Breast epithelium (tissue), 3 donors: ENCODE data around the gene CFAP57.

Experiments used
- POLR2A ChIP-seq: fragments of 450-650 bp; IDR thresholded peaks from one replicate; pipeline ENCODE4 v1.6.1; 2016; ENCODE audit warnings: antibody characterized with exemption, mild to moderate bottlenecking, moderate library complexity
- POLR2AphosphoS5 ChIP-seq, 3 donors: sonication (generic); formaldehyde crosslinking; IDR thresholded peaks; one replicate each; pipeline ENCODE4 v1.6.1; 2017; ENCODE audit warnings: antibody characterized with exemption in 3 of 3
- TF ChIP-seq, protein P1 (sequence below), 3 donors: fragments of 450-650 bp; IDR thresholded peaks; one replicate each; pipeline ENCODE4 v1.5.1; 2016 to 2017; ENCODE audit warnings: antibody characterized with exemption in 3 of 3, mild to moderate bottlenecking in 3 of 3, moderate library complexity in 3 of 3

DNA sequence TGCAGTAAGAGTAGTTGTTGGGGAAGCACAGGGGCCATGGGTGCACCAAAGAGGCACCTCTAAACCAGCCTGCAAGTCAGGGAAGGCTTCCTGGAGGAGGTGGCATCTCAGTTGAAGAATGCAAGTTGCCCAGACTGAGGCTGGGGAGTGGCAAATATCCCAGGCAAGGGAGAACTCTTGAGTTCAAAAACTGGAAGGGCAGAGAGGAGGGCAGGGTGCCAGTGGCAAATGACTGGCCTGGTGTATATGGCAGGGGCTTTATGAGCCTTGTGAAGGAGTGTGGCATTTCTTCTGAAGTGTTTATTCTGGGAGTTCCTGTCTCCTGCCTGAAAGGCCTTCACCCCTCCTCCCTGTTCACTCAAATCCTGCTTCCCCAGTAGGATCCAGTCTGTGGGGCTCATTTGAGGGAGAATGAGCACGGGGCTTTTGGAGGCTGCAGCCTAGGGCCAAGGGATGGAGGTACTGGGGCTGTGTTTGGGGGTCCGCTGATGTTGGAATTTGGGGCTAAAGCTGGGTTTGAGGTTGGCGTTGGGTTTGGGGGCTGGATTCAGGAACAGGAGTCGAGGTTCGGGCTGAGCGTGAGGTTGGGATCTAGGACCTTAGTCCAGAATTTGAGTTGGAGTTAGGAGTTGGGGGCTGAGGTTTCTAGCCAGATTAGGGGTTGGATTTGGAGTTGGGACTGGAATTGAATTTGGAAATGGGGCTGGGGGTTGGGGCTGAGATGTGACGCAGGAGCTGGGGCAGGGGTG lies 97.7 kb downstream of the CFAP57 start, which contains the start of gene TMEM125:
- TF ChIP-seq, protein P1, sequence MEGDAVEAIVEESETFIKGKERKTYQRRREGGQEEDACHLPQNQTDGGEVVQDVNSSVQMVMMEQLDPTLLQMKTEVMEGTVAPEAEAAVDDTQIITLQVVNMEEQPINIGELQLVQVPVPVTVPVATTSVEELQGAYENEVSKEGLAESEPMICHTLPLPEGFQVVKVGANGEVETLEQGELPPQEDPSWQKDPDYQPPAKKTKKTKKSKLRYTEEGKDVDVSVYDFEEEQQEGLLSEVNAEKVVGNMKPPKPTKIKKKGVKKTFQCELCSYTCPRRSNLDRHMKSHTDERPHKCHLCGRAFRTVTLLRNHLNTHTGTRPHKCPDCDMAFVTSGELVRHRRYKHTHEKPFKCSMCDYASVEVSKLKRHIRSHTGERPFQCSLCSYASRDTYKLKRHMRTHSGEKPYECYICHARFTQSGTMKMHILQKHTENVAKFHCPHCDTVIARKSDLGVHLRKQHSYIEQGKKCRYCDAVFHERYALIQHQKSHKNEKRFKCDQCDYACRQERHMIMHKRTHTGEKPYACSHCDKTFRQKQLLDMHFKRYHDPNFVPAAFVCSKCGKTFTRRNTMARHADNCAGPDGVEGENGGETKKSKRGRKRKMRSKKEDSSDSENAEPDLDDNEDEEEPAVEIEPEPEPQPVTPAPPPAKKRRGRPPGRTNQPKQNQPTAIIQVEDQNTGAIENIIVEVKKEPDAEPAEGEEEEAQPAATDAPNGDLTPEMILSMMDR (IDR thresholded peaks at IDR 0.05), result no peak
- TF ChIP-seq POLR2A, result no peak
- TF ChIP-seq POLR2AphosphoS5 (IDR thresholded peaks at IDR 0.05), result no peak
